CD4-positive, alpha-beta T cell treated with Interleukin-1 beta for 1 hour (primary cell): ENCODE measurements around the gene MGAT5.

Experiments
- DNase-seq, 2 donors: peaks; one replicate each; pipeline ENCODE4 v3.0.0-alpha.2; 2020 to 2022

Gene MGAT5, protein sequence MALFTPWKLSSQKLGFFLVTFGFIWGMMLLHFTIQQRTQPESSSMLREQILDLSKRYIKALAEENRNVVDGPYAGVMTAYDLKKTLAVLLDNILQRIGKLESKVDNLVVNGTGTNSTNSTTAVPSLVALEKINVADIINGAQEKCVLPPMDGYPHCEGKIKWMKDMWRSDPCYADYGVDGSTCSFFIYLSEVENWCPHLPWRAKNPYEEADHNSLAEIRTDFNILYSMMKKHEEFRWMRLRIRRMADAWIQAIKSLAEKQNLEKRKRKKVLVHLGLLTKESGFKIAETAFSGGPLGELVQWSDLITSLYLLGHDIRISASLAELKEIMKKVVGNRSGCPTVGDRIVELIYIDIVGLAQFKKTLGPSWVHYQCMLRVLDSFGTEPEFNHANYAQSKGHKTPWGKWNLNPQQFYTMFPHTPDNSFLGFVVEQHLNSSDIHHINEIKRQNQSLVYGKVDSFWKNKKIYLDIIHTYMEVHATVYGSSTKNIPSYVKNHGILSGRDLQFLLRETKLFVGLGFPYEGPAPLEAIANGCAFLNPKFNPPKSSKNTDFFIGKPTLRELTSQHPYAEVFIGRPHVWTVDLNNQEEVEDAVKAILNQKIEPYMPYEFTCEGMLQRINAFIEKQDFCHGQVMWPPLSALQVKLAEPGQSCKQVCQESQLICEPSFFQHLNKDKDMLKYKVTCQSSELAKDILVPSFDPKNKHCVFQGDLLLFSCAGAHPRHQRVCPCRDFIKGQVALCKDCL

DNA sequence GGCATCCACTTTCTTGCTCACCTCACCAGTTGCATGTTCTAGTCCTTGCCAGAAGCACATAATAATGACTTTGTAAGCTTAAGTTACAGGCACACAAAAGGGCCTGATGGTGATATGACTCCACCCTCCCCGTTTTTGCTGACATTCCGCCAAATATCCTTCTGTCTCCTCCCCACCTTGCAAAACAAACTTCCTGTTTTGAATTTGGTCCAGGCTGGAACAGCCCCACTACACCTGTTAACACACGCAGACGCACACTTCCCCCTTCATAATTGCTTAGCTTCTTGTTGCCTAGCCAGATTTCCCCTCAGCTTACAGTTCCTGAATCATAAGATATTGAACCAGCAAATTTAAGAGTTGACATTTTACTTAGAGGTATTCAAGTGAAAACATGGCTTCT is at the start of gene MGAT5:
Gene MGAT5 (plus strand): TSS at position 269 of the 400 bp plus-strand sequence. CDS start 332 bp downstream, outside the sequence.
- DNase-seq, result peak in 1 of 2 donors; percentile 42

DNA sequence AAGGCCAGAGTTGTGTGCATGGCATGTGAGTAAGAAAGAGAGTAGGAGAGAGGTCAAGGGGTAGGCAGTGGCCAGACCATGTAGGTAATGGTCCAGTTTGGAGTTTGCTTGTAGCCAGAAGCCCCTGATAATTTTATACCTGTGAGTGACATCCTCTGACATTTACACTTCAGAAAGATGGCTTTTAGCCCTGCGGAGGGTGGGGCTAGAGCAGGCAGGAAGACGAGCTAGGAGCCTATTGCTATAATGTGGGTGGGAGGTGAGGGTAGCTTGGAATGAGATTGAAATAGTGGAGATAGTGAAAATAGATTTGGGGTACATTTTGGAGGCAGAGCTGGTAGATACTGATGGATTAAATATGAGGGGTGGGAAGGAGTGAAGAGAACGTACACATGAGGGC is 48.8 kb upstream of the MGAT5 start:
- no peak for DNase-seq

DNA sequence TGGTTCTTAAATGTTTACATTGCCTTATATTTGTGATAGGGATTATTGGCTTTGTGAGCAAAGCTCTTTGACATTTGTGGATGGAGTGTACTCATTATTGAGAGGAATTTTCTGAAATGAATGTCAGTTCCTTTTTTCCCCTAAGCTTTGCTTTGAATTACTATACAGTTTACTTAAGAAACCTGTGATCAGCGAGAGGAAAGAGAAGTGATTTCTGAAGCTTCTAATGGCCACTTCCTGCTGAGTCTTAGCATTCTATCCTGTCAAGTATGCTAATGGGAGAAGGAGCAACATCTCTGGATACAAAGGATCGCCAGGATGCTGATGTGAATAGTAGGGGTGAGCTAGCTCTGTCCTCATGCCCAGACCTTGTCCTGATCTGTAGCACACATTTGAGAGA is 47.8 kb upstream of the MGAT5 start:
- DNase-seq, result no peak

DNA sequence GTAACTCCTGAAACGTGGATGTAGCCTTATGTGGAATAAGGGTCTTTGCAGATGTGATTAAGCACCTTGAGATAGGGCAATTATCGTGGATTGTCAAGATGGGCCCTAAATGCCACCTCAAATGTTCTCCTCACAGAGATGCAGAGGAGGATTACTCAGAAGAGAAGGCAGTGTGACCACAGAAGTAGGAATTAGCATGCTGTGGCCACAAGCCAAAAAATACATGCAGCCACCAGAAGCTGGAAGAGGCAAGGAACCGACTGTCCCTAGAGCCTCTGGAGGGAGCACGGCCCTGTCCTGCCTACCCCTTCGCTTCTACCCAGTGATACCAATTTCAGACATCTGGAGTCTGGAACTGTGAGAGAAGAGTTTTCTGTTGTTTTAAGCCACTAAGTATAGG is 47.3 kb upstream of the MGAT5 start:
- no peak for DNase-seq

DNA sequence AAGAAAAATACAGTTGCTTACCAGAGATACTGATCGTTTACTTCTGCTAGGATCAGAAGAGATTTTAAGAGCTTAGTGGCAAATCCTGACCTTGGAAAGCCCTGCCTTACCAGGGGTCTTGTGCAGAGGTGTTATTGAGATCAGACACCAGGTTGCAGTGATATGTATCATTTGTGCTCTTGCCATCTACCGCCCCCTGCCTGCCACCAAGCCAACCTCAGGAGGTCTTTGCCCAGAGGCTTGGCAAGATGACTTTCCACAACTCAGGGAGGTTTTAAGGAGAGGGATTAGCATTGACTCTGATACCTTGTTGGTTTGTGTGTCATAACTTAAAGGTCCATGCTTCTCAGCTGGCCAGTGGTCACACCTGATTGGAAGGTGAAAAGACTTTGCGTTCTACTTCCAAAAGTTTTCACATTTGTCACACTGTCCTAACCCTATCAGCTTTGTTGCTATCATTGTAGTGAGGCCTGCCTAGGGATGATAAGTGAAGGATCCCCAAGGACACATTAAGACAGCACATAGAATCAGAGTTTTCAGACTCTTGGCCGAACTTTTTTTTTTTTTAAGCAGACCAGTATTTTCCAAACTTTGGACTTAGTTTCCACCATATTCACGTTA is 46.2 kb upstream of the MGAT5 start:
- DNase-seq, result peak; percentile 61 to 67

GRCh38 chr2:134208825-134209224 is 45.0 kb upstream of the MGAT5 start:
- DNase-seq, result no peak

GRCh38 chr2:134212746-134213145 is 41.1 kb upstream of the MGAT5 start:
- DNase-seq, result no peak

- DNase-seq, result no peak
Observed at GRCh38 chr2:134216152-134216829, 37.6 kb upstream of the MGAT5 start.

- peak; percentile 13 to 46 for DNase-seq
Observed at GRCh38 chr2:134217351-134217750, 36.5 kb upstream of the MGAT5 start.

- DNase-seq, result peak in 1 of 2 donors; percentile 21
Observed at GRCh38 chr2:134217924-134218323, 35.9 kb upstream of the MGAT5 start.

DNA sequence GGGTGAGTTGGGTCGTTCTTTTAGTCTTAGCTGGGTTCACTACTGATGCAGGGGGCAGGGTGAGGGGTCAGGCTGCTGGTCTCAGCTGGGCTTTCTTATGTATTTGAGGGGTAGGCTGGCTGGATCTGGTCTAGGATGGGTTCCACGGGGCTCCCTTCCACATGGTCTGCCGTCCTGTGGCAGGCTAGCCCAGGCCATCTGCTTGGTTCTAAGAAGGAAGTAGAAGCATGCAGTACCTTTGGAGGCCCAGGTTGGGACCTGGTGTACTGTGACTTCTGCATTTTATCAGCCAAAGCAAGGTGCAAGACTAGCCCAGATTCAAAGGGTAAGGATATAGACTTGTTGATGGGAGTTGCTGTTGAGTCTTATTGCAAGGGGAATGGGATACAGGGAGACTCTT is 35.5 kb upstream of the MGAT5 start:
- DNase-seq, result peak in 1 of 2 donors; percentile 18

DNA sequence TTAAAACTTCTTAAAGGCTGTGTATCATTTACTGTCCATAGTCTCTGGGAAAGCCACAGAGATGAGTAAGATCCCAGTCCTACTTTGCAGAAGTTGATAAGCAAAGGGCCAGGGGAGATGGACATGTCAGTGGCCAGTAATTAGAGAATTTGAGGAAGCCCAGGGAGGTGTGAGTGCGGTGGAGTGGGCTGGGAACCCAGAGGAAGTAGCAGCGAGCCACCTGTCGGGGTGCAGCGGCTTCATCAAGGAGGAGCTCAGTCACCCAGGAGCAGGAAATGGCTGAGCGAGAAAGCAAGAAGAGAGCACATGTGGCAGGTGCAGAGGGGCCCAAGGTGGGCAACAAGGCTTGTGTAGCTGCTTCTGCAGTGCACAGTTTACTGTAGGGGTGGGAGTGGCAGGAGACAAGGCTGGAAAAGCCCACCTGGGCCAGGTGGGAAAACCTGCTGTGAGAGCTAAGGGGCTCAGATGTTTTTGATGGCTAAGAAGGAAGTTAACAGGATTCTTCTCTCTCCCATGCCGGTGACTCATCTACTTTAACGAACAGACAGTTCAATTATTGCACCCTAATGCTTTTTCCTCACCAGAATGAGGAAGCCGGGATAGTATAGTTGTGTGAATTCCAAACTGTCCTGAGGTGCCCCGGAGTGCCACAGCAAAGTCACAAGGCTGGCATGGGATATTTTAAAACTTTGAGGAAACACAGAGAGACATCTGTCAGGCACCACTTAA is 34.8 kb upstream of the MGAT5 start:
- DNase-seq, result peak; percentile 41 to 49

- no peak for DNase-seq
Observed at GRCh38 chr2:134220344-134220974, 33.4 kb upstream of the MGAT5 start.

DNA sequence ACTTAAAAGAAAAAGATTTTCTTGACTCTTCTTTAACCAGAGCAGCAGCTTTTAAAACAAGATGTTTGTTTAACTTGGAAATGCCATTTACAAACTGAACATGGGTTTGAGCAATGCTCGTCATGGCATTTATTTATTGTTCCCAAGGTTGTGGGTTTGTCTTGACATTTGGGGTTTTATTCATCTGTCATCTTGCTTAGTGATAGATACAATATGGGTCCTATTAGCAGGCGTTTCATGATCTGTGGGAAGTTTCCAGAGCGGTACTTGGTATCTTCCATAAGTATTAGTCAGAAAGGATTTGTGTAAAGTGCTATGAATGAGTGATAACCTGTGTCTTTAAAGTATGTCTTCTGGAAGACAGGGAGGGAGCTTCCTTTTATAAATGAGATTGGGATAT is 29.9 kb upstream of the MGAT5 start:
- DNase-seq, result no peak

GRCh38 chr2:134225173-134225572 is 28.7 kb upstream of the MGAT5 start:
- no peak for DNase-seq

GRCh38 chr2:134225841-134226240 is 28.0 kb upstream of the MGAT5 start:
- DNase-seq, result no peak

- DNase-seq, result no peak
Observed at GRCh38 chr2:134226601-134227000, 27.3 kb upstream of the MGAT5 start.

DNA sequence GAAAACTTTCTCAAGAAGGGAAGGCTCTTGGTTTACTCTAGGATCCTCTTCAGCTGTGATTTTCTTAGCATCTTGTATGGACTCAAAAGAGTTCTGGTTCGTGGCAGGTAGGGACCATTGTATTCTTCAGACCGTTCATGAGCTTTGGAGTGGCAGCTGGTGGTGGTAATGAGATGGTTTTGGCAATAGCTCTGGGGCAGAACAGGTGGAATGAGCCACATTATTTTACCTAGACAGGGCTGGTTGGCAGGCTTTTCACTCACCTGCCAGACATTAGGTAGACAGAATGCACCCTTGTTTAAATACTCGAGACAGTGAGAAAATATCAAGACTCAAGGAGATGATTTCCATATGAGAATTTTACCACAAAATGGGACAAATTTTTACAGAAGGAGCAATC is 26.2 kb upstream of the MGAT5 start:
- DNase-seq, result no peak

GRCh38 chr2:134228493-134228903 is 25.4 kb upstream of the MGAT5 start:
- no peak for DNase-seq

- no peak for DNase-seq
Observed at GRCh38 chr2:134229540-134229939, 24.3 kb upstream of the MGAT5 start.

DNA sequence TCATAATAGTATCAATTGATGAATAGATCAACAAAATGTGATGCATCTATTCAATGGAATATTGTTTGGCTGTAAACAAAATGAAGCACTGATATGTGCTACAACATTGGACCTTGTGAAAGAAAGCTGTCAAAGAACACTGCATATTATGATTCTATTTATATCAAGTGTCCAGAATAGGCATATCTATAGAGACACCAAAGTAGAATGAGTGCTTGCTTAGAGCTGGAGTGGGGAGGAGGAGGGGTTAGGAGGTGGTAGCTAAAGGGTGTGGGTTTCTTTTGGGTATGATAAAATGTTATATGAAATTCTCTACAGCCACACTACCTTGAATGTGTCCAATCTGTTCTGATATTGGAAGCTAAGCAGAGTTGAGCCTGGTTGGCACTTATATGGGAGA is 23.0 kb upstream of the MGAT5 start:
- DNase-seq, result no peak
